GM23248 (cell line): ENCODE data around the gene CTCF.

Source experiments
- EZH2 ChIP-seq: fragments of 200-600 bp; sonication (generic); IDR thresholded peaks from 2 replicates; pipeline ENCODE4 v1.6.1; 2018; ENCODE audit warnings: antibody characterized with exemption, mild to moderate bottlenecking; ENCODE audit not compliant: insufficient read depth, poor library complexity, severe bottlenecking
- EZH2phosphoT487 ChIP-seq: fragments of 200-600 bp; sonication (generic); IDR thresholded peaks from 2 replicates; pipeline ENCODE4 v1.6.1; 2018; ENCODE audit warnings: antibody characterized with exemption, moderate library complexity, mild to moderate bottlenecking, low read depth; ENCODE audit not compliant: insufficient read depth

DNA sequence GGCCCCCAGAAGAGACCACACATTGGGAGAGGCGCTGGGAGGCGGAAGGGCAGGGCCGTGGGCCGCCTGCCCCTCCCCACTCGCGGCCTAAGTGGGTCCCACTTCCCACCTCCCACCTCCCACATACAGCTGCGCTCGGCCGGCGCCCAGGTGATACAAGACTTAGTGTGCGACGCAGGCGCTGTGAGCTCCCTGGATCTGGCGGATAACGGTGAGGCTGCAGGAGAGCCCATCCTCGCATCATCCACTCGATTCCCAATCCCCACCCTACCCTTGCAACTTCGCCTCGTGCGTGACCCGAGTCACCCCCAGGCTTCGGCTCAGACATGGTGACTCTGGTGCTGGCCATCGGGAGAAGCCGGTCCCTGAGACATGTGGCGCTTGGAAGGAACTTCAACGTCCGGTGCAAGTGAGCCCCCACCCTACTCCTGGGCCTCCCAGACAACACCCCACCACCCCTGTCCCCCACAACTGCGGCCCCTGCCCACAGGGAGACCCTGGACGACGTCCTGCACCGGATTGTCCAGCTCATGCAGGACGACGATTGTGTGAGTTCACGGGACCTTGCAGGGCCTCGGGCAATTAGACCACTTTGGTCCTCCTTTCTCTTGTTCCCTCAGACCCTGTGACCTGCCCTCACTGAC, 86.6 kb downstream of the CTCF start:
- TF ChIP-seq EZH2 (no peak), EZH2phosphoT487 (no peak)
